ENCODE data around the gene EIF4G3.

The EIF4G3 gene

DNA sequence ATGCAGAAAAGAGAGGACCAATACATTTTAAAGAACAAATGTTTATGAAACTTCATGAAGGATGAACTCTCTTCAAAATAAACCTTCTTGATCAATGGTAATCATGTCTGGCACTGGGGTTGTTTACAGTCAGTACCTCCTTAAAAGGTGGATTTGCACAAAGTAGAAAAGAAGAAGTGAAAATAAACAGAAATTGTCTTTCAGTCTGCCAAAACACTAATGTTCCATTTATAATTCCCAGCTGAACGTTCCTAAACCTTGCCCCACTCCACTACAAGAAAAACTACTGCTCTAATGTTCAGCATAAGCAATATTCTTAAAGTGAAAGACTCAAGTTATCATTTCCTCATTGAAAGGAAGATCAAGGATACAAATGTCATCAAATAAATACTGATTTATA, 86.2 kb downstream of the EIF4G3 start:
- Histone ChIP-seq H3K27ac (peak overlapping the region; percentile 44), H3K4me3 (ENCODE audit: low read depth, low read length) (no peak overlapping the region), H3K27me3 (replicated peaks) (no peaks in the 10 kb centered on the region), H3K36me3 (replicated peaks) (peaks cover 4% of the 10 kb centered on the region)
- TF ChIP-seq, protein P1, sequence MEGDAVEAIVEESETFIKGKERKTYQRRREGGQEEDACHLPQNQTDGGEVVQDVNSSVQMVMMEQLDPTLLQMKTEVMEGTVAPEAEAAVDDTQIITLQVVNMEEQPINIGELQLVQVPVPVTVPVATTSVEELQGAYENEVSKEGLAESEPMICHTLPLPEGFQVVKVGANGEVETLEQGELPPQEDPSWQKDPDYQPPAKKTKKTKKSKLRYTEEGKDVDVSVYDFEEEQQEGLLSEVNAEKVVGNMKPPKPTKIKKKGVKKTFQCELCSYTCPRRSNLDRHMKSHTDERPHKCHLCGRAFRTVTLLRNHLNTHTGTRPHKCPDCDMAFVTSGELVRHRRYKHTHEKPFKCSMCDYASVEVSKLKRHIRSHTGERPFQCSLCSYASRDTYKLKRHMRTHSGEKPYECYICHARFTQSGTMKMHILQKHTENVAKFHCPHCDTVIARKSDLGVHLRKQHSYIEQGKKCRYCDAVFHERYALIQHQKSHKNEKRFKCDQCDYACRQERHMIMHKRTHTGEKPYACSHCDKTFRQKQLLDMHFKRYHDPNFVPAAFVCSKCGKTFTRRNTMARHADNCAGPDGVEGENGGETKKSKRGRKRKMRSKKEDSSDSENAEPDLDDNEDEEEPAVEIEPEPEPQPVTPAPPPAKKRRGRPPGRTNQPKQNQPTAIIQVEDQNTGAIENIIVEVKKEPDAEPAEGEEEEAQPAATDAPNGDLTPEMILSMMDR (IDR thresholded peaks at IDR 0.05; ENCODE audit: low read depth, low read length, missing control alignments): no peak
- no peak for DNase-seq
- in situ Hi-C loops (cut with HindIII; ENCODE audit: low pct_ligation_motif_present, low sequenced_read_pairs): no loop called here

DNA sequence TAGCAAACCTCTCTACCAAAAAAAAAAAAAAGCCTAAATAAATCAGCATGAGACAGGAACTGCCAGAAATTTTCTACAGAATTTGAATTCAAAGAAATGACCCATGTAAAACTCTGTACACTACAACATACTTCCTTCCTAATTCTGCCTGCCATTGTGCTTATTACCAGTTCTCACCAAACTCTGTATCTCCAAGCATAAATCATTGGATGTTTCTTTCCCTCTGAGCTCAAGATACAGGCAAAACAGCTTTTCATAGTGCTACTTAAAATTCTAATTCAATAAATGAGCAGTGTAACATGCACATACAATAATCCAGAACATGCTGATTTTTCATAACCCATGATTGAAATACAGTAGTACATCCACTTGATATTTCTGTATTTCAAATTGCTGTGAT, 87.0 kb downstream of the EIF4G3 start:
- H3K27me3 ChIP-seq (replicated peaks): no peaks in the 10 kb centered on the region
- TF ChIP-seq, protein P1 (IDR thresholded peaks at IDR 0.05; ENCODE audit: low read depth, low read length, missing control alignments): no peak
- H3K4me3 ChIP-seq (ENCODE audit: low read depth, low read length): no peak overlapping the region
- no peak for DNase-seq
- no peak overlapping the region for H3K27ac ChIP-seq
- peaks cover 4% of the 10 kb centered on the region for H3K36me3 ChIP-seq (replicated peaks)
- in situ Hi-C loops (cut with HindIII; ENCODE audit: low pct_ligation_motif_present, low sequenced_read_pairs): no loop called here

DNA sequence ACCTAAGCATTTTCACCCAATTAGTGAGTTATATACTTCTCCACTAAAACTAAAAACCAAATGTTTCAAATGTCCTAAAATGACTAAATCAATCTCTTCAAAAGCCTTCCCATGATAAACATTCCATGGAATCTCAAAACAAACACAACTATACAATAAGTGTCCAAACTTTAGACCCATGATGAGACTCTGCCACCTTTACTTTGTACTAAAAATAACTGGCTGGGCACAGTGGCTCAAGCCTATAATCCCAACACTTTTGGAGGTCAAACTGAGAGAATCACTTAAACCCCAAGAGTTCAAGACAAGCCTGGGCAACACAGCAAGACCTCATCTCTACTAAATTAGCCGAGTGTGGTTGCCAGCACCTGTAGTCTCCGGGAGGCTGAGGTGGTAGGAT, 87.4 kb downstream of the EIF4G3 start:
- no peak overlapping the region for H3K4me3 ChIP-seq (ENCODE audit: low read depth, low read length)
- H3K27me3 ChIP-seq (replicated peaks): no peaks in the 10 kb centered on the region
- DNase-seq: no peak
- in situ Hi-C loops (cut with HindIII; ENCODE audit: low pct_ligation_motif_present, low sequenced_read_pairs): no loop called here
- H3K36me3 ChIP-seq (replicated peaks): peaks cover 4% of the 10 kb centered on the region
- TF ChIP-seq, protein P1 (IDR thresholded peaks at IDR 0.05; ENCODE audit: low read depth, low read length, missing control alignments): no peak
- no peak overlapping the region for H3K27ac ChIP-seq

DNA sequence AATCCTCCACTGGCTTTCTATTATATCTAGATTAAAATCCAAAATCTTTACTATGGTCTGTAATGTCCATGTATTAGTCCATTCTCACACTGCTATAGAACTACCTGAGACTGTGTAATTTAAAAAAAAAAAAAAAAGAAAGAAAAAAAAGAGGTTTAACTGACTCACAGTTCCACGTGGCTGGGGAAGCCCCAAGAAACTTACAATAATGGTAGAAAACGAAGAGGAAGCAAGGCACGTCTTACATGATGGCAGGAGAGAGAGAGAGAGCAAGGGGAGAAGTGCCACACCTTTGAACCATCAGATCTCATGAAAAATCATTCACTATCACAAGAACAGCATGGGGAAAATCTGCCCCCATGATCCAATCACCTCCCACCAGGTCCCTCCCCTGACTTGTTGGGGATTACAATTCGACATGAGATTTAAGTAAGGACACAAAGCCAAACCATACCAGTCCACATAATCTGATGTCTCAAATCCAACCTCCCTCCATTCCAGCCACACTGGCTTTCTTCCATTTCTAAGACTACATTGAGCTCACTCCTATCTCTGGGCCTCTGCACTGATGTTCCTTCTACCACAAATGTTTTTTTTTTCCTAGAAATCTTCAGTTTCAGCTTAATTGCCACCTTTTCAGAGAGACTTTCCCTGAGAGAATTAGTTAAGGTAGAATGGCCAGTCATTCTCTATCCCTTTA, 92.4 kb downstream of the EIF4G3 start:
- no peak for DNase-seq
- Histone ChIP-seq H3K36me3 (replicated peaks) (peaks cover 7% of the 10 kb centered on the region), H3K4me3 (ENCODE audit: low read depth, low read length) (no peak overlapping the region), H3K27me3 (replicated peaks) (no peaks in the 10 kb centered on the region), H3K27ac (no peak overlapping the region)
- in situ Hi-C loops (cut with HindIII; ENCODE audit: low pct_ligation_motif_present, low sequenced_read_pairs): no loop called here
- TF ChIP-seq, protein P1 (IDR thresholded peaks at IDR 0.05; ENCODE audit: low read depth, low read length, missing control alignments): no peak

DNA sequence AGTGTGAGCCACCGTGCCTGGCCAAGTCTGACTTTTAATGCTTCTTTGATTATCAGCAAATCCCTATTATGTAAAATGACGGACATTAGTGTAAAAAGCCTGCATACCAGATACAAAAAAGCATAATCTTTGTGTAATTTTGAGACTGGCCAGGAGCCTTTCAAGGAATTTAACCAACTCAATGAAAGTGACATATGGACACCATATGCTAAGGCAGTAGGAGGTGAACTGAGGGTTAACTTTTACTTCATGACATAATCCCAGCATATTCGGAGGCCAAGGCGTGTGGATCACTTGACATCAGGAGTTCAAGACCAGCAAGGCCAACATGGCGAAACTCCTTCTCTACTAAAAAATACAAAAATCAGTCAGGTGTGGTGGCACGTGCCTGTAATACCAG, 94.6 kb downstream of the EIF4G3 start:
- H3K27ac ChIP-seq: no peak overlapping the region
- TF ChIP-seq, protein P1 (IDR thresholded peaks at IDR 0.05; ENCODE audit: low read depth, low read length, missing control alignments): no peak
- H3K36me3 ChIP-seq (replicated peaks): peaks cover 7% of the 10 kb centered on the region
- in situ Hi-C loops (cut with HindIII; ENCODE audit: low pct_ligation_motif_present, low sequenced_read_pairs): no loop called here
- H3K4me3 ChIP-seq (ENCODE audit: low read depth, low read length): no peak overlapping the region
- DNase-seq: no peak
- H3K27me3 ChIP-seq (replicated peaks): no peaks in the 10 kb centered on the region

DNA sequence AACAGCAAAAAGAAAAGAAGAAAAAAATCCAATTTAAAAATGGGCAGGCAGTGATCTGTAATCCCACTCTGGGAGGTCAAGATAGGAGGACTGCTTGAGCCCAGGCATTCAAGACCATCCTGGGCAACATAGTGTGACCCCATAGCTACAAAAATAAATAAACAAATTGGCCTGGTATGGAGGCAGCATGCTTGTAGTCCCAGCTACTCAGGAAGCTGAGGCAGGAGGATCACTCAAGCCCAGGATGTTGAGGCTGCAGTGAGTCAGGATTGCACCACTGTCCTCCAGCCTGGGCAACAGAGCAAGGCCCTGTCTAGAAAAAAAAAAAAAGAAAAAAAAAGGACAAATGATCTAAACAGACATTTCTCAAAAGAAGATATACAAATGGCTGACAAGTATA, 99.6 kb downstream of the EIF4G3 start:
- in situ Hi-C loops (cut with HindIII; ENCODE audit: low pct_ligation_motif_present, low sequenced_read_pairs): no loop called here
- TF ChIP-seq, protein P1 (IDR thresholded peaks at IDR 0.05; ENCODE audit: low read depth, low read length, missing control alignments): no peak
- peak; percentile 63 for DNase-seq
- Histone ChIP-seq H3K27ac (no peak overlapping the region), H3K36me3 (replicated peaks) (no peaks in the 10 kb centered on the region), H3K4me3 (ENCODE audit: low read depth, low read length) (no peak overlapping the region), H3K27me3 (replicated peaks) (no peaks in the 10 kb centered on the region)

Data from brain microvascular endothelial cell (primary cell).